Left lung (tissue), 10 donors: ENCODE data around the gene TOPORS. TPM values are rescaled to one million over a fixed set of nuclear protein-coding genes. Genes with fewer than 3 reads are reported as not detected.

Source experiments
- ATAC-seq: fragments of 200-7000 bp; cut with Tn5 transposase; one replicate; pipeline ENCODE4 v1.9.1; 2020; ENCODE audit warnings: moderate library complexity
- DNase-seq, 4 donors: peaks; one replicate each; pipeline ENCODE4 v3.0.0-alpha.2; 2013 to 2020
- H3K27ac ChIP-seq, 2 donors: fragments of 200-600 bp; sonication (generic) in 1 of 2; one replicate each; pipeline versions ENCODE4 v1.5.0 to v1.8.0; 2020 to 2021
- H3K27me3 ChIP-seq, 2 donors: fragments of 200-600 bp; sonication (generic) in 1 of 2; one replicate each; pipeline versions ENCODE4 v1.5.0 to v1.8.0; 2020 to 2021
- H3K36me3 ChIP-seq, 2 donors: fragments of 200-600 bp; sonication (generic) in 1 of 2; one replicate each; pipeline versions ENCODE4 v1.5.0 to v1.8.0; 2020 to 2021
- H3K4me1 ChIP-seq, 2 donors: fragments of 200-600 bp; one replicate each; pipeline ENCODE4 v1.8.0; 2021
- H3K4me3 ChIP-seq, 2 donors: fragments of 200-600 bp; sonication (generic) in 1 of 2; one replicate each; pipeline versions ENCODE4 v1.5.0 to v1.8.0; 2020 to 2021; ENCODE audit warnings: mild to moderate bottlenecking in 1 of 2
- H3K9me3 ChIP-seq, 2 donors: fragments of 200-600 bp; sonication (generic) in 1 of 2; one replicate each; pipeline versions ENCODE4 v1.5.0 to v1.8.0; 2020 to 2021
- intact Hi-C, 2 donors: fragments of 100-400 bp; cut with DNase I; formaldehyde crosslinking; loops; one replicate each; pipeline versions ENCODE4 v1.11.2 to v1.14.2; 2022
- polyA plus RNA-seq, 6 donors: library from polyadenylated mRNA; unstranded; fragments of 120-200 nt; gene quantifications; one replicate each; pipeline ENCODE4 v1.2.1, GENCODE V29; 2013; ENCODE audit not compliant: insufficient read length in 6 of 6
- total RNA-seq, 2 donors: library from RNA; stranded (reverse); fragmentation: NEBNext Ultra II Directional; extraction: Animal tissue kit (Norgen Biotek cat#: 25700); gene quantifications; one replicate each; pipeline ENCODE4 v1.2.1, GENCODE V29; 2021
- TF ChIP-seq, protein P1 (sequence below), 2 donors: fragments of 200-600 bp; sonication (generic) in 1 of 2; IDR thresholded peaks; one replicate each; pipeline versions ENCODE4 v1.5.0 to v1.8.0; 2021; ENCODE audit warnings: antibody characterized with exemption in 2 of 2
- donor health status: DM: no; HTN: yes; CAD: no.
- donor health status: DM: no; HTN: no; CAD: no.

The TOPORS gene
- total and polyA plus RNA-seq, 8 donors = 13.2 to 32.5 (median 28.0) TPM

- Histone ChIP-seq H3K27ac (no peak overlapping the region), H3K27me3 (peaks cover 0 to 9% of the 10 kb centered on the region in 2 donors), H3K9me3 (no peaks in the 10 kb centered on the region), H3K4me3 (no peak overlapping the region), H3K36me3 (no peaks in the 10 kb centered on the region), H3K4me1 (no peaks in the 10 kb centered on the region)
- no peak for DNase-seq
- TF ChIP-seq, protein P1, sequence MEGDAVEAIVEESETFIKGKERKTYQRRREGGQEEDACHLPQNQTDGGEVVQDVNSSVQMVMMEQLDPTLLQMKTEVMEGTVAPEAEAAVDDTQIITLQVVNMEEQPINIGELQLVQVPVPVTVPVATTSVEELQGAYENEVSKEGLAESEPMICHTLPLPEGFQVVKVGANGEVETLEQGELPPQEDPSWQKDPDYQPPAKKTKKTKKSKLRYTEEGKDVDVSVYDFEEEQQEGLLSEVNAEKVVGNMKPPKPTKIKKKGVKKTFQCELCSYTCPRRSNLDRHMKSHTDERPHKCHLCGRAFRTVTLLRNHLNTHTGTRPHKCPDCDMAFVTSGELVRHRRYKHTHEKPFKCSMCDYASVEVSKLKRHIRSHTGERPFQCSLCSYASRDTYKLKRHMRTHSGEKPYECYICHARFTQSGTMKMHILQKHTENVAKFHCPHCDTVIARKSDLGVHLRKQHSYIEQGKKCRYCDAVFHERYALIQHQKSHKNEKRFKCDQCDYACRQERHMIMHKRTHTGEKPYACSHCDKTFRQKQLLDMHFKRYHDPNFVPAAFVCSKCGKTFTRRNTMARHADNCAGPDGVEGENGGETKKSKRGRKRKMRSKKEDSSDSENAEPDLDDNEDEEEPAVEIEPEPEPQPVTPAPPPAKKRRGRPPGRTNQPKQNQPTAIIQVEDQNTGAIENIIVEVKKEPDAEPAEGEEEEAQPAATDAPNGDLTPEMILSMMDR (IDR thresholded peaks at IDR 0.05) = no peak
- no peak for ATAC-seq
- intact Hi-C loops = no loop called here
Measured at GRCh38 chr9:32590898-32591297, 38.5 kb upstream of the TOPORS start.

- Histone ChIP-seq H3K4me1 (no peaks in the 10 kb centered on the region), H3K27me3 (peaks cover 0 to 9% of the 10 kb centered on the region in 2 donors), H3K9me3 (no peaks in the 10 kb centered on the region), H3K4me3 (no peak overlapping the region), H3K27ac (no peak overlapping the region), H3K36me3 (no peaks in the 10 kb centered on the region)
- intact Hi-C loops = no loop called here
- DNase-seq (no peak), ATAC-seq (no peak)
- TF ChIP-seq, protein P1 (IDR thresholded peaks at IDR 0.05) = no peak
Measured at GRCh38 chr9:32590476-32590875, 38.1 kb upstream of the TOPORS start.

DNA sequence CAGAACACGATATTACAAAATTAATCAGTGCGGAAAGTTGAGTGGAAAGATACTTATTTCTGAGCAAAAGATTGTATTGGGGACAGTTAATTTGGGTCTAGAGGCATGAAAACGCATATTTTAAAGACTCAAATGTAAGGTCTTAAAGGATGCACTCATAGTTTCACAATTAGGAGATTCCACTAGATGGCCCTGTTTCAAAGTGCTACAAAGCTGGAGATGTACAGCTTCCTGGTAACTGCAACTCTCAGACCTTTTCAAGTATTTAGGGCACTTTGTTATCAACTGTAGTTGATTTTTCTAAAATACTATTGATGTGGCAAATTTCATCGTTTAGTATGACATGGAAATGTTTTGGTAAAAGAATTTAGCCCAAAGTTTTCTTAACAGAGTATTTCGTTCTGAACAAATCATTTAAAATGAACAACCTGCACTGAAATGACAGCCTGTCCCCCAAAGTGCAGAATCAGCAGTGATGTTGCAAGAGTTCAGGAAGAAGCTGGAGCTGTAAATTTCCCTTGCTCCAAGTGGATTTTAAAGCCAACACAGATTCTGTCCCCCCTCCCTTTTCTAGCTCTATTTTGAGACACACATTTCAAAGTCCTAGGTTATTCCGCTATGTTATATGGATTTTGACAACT lies 36.8 kb upstream of the TOPORS start:
- no peak overlapping the region for H3K27ac ChIP-seq
- no peaks in the 10 kb centered on the region for H3K36me3 ChIP-seq
- DNase-seq (peak in 2 of 4 donors; percentile 29 to 31), ATAC-seq (peak; percentile 85)
- no peaks in the 10 kb centered on the region for H3K4me1 ChIP-seq
- H3K4me3 ChIP-seq = no peak overlapping the region
- H3K27me3 ChIP-seq = peaks cover 0 to 9% of the 10 kb centered on the region in 2 donors
- no peaks in the 10 kb centered on the region for H3K9me3 ChIP-seq
- TF ChIP-seq, protein P1 (IDR thresholded peaks at IDR 0.05) = peak in 1 of 2 donors; percentile 18
- intact Hi-C loops = loop anchor here in 1 of 2 donors (5.0 kb wide), 1 partner anchor 378 kb away; no protein-coding TSS in a partner anchor

DNA sequence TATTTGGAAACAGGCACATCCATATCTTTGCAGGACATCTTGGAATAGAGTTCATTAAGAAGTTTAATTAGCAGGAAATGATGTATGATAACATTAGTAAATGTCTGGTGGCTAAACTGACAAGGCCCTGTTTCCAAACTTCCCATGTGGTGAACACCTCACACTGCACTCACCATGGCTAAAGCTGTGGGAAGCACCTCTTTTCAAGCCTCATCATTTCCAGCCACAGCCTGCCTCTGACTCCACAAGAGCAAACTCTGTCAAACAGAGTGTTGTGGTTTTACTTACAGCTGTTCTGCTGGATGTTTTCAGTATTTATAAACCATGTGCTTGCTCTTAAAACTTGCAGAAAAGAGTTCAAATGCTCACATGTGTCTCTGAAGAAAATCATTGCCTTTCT lies 35.5 kb upstream of the TOPORS start:
- Histone ChIP-seq H3K9me3 (no peaks in the 10 kb centered on the region), H3K4me3 (no peak overlapping the region), H3K4me1 (no peaks in the 10 kb centered on the region), H3K27ac (no peak overlapping the region), H3K27me3 (peaks cover 0 to 9% of the 10 kb centered on the region in 2 donors), H3K36me3 (no peaks in the 10 kb centered on the region)
- intact Hi-C loops = loop anchor here in 1 of 2 donors (5.0 kb wide), 1 partner anchor 379 kb away; no protein-coding TSS in a partner anchor
- peak; percentile 49 for ATAC-seq
- DNase-seq = no peak
- TF ChIP-seq, protein P1 (IDR thresholded peaks at IDR 0.05) = no peak

- H3K36me3 ChIP-seq = no peaks in the 10 kb centered on the region
- no peaks in the 10 kb centered on the region for H3K4me1 ChIP-seq
- H3K27ac ChIP-seq = no peak overlapping the region
- no peak for DNase-seq
- no peaks in the 10 kb centered on the region for H3K9me3 ChIP-seq
- intact Hi-C loops = loop anchor here in 1 of 2 donors (5.0 kb wide), 1 partner anchor 383 kb away; no protein-coding TSS in a partner anchor
- TF ChIP-seq, protein P1 (IDR thresholded peaks at IDR 0.05) = no peak
- peaks cover 0 to 8% of the 10 kb centered on the region in 2 donors for H3K27me3 ChIP-seq
- no peak overlapping the region for H3K4me3 ChIP-seq
- no peak for ATAC-seq
Measured at GRCh38 chr9:32584784-32585183, 32.4 kb upstream of the TOPORS start.
